Smooth muscle cell (in vitro differentiated cells): ENCODE measurements around the gene SSBP4. TPM values are rescaled to one million over a fixed set of nuclear protein-coding genes. Genes with fewer than 3 reads are reported as not detected.
A peak's percentile ranks its signal among the peaks of the same experiment; 100 is the strongest.

Experiments
- DNase-seq: peaks from one replicate; lab custom pipeline; 2025; ENCODE audit not compliant: unreplicated experiment; lab: John Stamatoyannopoulos, UW
- H2AFZ ChIP-seq: fragments of 200-600 bp; sonication (generic); 2 replicates; pipeline ENCODE4 v1.6.0; 2016; ENCODE audit warnings: antibody characterized with exemption, low read depth, mild to moderate bottlenecking
- H3F3A ChIP-seq: fragments of 200-600 bp; sonication (generic); 2 replicates; pipeline ENCODE4 v1.6.0; 2017; ENCODE audit warnings: antibody characterized with exemption, low read depth
- H3K27ac ChIP-seq: fragments of 200-600 bp; sonication (generic); 2 replicates; pipeline ENCODE4 v1.5.1; 2016; ENCODE audit warnings: low read depth, mild to moderate bottlenecking
- H3K27me3 ChIP-seq: fragments of 200-600 bp; sonication (generic); 2 replicates; pipeline ENCODE4 v1.6.1; 2016; ENCODE audit warnings: low read depth, mild to moderate bottlenecking
- H3K36me3 ChIP-seq: fragments of 200-600 bp; sonication (generic); 2 replicates; pipeline ENCODE4 v1.5.1; 2016; ENCODE audit warnings: low read depth
- H3K4me1 ChIP-seq: fragments of 200-600 bp; sonication (generic); 2 replicates; pipeline ENCODE4 v1.5.1; 2016; ENCODE audit warnings: low read depth
- H3K4me2 ChIP-seq: fragments of 200-600 bp; sonication (generic); 2 replicates; pipeline ENCODE4 v1.6.0; 2016; ENCODE audit warnings: mild to moderate bottlenecking
- H3K4me3 ChIP-seq: fragments of 200-600 bp; sonication (generic); 2 replicates; pipeline ENCODE4 v1.5.1; 2016; ENCODE audit warnings: mild to moderate bottlenecking
- H3K79me2 ChIP-seq: fragments of 200-600 bp; sonication (generic); 2 replicates; pipeline ENCODE4 v1.6.0; 2016; ENCODE audit warnings: low read depth, mild to moderate bottlenecking
- H3K9ac ChIP-seq: fragments of 200-600 bp; sonication (generic); 2 replicates; pipeline ENCODE4 v1.6.0; 2016; ENCODE audit warnings: low read depth
- H3K9me3 ChIP-seq: fragments of 200-600 bp; sonication (generic); replicated peaks from 2 replicates; pipeline ENCODE4 v1.5.1; 2016; ENCODE audit warnings: low read depth
- H4K20me1 ChIP-seq: fragments of 200-600 bp; sonication (generic); 2 replicates; pipeline ENCODE4 v1.6.0; 2016; ENCODE audit warnings: low read depth
- WGBS: methylation state at CpG from one replicate; pipeline ENCODE4 v1.1.7; 2016; ENCODE audit warnings: low lambda C conversion rate; 5-methylcytosine and 5-hydroxymethylcytosine counted together
- polyA plus RNA-seq: library from polyadenylated mRNA; unstranded; fragments of >200 nt; fragmentation: Nextera tagmentation; extraction: Ambion mirVana; gene quantifications from 2 replicates; pipeline ENCODE4 v1.2.1, GENCODE V29; 2016
- total RNA-seq: library from RNA; depleted of rRNA; stranded (reverse); fragments of >200 nt; gene quantifications from 2 replicates; pipeline ENCODE4 v1.2.3, GENCODE V29; 2014
- TF ChIP-seq, protein P1 (sequence below): fragments of 200-600 bp; sonication (generic); IDR thresholded peaks from 2 replicates; pipeline ENCODE4 v1.5.1; 2017; ENCODE audit warnings: borderline replicate concordance, mild to moderate bottlenecking, antibody characterized with exemption; ENCODE audit not compliant: insufficient read depth, poor library complexity, severe bottlenecking

Gene SSBP4
- total and polyA plus RNA-seq, 2 experiments from 2014 or later = 44.1 to 124 TPM

- WGBS = 52% methylated on average over 13 of the region's 13 CpGs
- Histone ChIP-seq H3K27me3 (no peaks in the 10 kb centered on the region), H3K4me1 (peaks cover 29% of the 10 kb centered on the region), H4K20me1 (peaks cover 17% of the 10 kb centered on the region), H3K4me2 (peak overlapping the region; percentile 91), H3K79me2 (peaks cover 7% of the 10 kb centered on the region), H2AFZ (no peak overlapping the region), H3K9me3 (no peaks in the 10 kb centered on the region), H3K27ac (peak overlapping the region; percentile 45), H3K4me3 (no peak overlapping the region), H3K9ac (no peak overlapping the region), H3F3A (peaks cover 22% of the 10 kb centered on the region), H3K36me3 (no peaks in the 10 kb centered on the region)
- DNase-seq = no peak
- TF ChIP-seq, protein P1, sequence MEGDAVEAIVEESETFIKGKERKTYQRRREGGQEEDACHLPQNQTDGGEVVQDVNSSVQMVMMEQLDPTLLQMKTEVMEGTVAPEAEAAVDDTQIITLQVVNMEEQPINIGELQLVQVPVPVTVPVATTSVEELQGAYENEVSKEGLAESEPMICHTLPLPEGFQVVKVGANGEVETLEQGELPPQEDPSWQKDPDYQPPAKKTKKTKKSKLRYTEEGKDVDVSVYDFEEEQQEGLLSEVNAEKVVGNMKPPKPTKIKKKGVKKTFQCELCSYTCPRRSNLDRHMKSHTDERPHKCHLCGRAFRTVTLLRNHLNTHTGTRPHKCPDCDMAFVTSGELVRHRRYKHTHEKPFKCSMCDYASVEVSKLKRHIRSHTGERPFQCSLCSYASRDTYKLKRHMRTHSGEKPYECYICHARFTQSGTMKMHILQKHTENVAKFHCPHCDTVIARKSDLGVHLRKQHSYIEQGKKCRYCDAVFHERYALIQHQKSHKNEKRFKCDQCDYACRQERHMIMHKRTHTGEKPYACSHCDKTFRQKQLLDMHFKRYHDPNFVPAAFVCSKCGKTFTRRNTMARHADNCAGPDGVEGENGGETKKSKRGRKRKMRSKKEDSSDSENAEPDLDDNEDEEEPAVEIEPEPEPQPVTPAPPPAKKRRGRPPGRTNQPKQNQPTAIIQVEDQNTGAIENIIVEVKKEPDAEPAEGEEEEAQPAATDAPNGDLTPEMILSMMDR = peak; percentile 15
These were observed 20.1 kb downstream of the SSBP4 start for GRCh38 chr19:18439025-18439909.

DNA sequence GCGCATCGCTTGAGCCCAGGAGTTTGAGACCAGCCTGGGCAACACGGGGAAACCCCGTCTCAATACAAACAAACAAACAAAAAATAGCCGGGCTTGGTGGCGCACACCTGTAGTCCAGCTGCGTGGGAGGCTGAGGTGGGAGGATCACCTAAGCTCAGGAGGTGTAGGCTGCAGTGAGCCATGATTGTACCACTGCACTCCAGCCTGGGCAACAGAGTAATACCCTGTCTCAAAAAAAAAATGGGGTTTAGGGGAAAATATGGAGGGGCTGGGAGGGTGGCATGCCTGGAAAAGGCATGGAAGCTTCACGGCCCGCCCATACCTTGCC is 20.7 kb downstream of the SSBP4 start:
- no peak for DNase-seq
- H3K4me1 ChIP-seq = peaks cover 25% of the 10 kb centered on the region
- peaks cover 2% of the 10 kb centered on the region for H3K79me2 ChIP-seq
- peaks cover 17% of the 10 kb centered on the region for H3F3A ChIP-seq
- H3K9me3 ChIP-seq = no peaks in the 10 kb centered on the region
- peaks cover 17% of the 10 kb centered on the region for H4K20me1 ChIP-seq
- TF ChIP-seq, protein P1 = no peak
- H3K36me3 ChIP-seq = no peaks in the 10 kb centered on the region
- no peak overlapping the region for H2AFZ ChIP-seq
- no peak overlapping the region for H3K4me3 ChIP-seq
- no peak overlapping the region for H3K27ac ChIP-seq
- no peak overlapping the region for H3K4me2 ChIP-seq
- no peak overlapping the region for H3K9ac ChIP-seq
- H3K27me3 ChIP-seq = no peaks in the 10 kb centered on the region
- WGBS = 86% methylated on average over 9 of the region's 9 CpGs

DNA sequence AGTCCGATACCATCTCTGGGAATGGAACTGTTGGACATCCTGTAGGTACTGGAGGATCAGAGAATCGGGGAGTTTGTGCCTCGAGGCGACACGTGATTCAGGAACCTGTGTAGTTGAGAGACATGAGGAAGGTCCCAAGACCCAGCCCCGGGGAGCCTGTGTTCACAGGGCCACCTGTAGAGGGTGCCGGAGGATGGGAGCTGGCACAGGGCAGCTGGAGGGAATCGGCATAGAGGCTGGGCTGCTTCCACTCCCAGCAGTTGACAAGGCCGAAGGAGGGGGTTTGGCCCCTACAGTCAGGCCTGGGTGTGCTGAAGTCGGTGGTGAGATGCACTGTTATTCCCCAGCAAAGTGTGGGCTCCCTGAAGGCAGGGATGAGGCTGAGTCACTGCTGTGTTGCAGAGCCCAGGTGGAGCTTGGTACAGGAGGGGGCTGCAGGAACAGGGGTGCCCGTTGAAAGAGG is 21.2 kb downstream of the SSBP4 start:
- Histone ChIP-seq H3K4me3 (no peak overlapping the region), H3F3A (peaks cover 17% of the 10 kb centered on the region), H3K4me1 (peaks cover 25% of the 10 kb centered on the region), H3K9me3 (no peaks in the 10 kb centered on the region), H3K79me2 (peaks cover 2% of the 10 kb centered on the region), H3K27ac (no peak overlapping the region), H3K4me2 (no peak overlapping the region), H3K27me3 (no peaks in the 10 kb centered on the region), H3K36me3 (no peaks in the 10 kb centered on the region), H3K9ac (no peak overlapping the region), H4K20me1 (peaks cover 17% of the 10 kb centered on the region), H2AFZ (no peak overlapping the region)
- 89% methylated on average over 11 of the region's 11 CpGs for WGBS
- TF ChIP-seq, protein P1 = peak; percentile 10
- no peak for DNase-seq
